ENCODE measurements around the gene PCDH9.

- no peak for TF ChIP-seq CTCF (CRISPR knock-in tag; IDR thresholded peaks at IDR 0.05)
- TF ChIP-seq POLR2A (IDR thresholded peaks at IDR 0.05; ENCODE audit: insufficient read depth in 1 of 2, low read depth in 2 of 2, low read length in 2 of 2) = no peak
- TF ChIP-seq HNRNPUL1 (IDR thresholded peaks at IDR 0.05; ENCODE audit: low read depth, low read length) = no peak
- TF ChIP-seq CHD4 (IDR thresholded peaks at IDR 0.05; ENCODE audit: borderline replicate concordance, low read length) = no peak
- no peak for TF ChIP-seq RFX3 (CRISPR knock-in tag; IDR thresholded peaks at IDR 0.05)
- TF ChIP-seq SIN3A (IDR thresholded peaks at IDR 0.05; ENCODE audit: borderline replicate concordance, low read depth, low read length) = no peak
- TF ChIP-seq ZNF274 (CRISPR knock-in tag; IDR thresholded peaks at IDR 0.05) = no peak
- TF ChIP-seq, protein P1, sequence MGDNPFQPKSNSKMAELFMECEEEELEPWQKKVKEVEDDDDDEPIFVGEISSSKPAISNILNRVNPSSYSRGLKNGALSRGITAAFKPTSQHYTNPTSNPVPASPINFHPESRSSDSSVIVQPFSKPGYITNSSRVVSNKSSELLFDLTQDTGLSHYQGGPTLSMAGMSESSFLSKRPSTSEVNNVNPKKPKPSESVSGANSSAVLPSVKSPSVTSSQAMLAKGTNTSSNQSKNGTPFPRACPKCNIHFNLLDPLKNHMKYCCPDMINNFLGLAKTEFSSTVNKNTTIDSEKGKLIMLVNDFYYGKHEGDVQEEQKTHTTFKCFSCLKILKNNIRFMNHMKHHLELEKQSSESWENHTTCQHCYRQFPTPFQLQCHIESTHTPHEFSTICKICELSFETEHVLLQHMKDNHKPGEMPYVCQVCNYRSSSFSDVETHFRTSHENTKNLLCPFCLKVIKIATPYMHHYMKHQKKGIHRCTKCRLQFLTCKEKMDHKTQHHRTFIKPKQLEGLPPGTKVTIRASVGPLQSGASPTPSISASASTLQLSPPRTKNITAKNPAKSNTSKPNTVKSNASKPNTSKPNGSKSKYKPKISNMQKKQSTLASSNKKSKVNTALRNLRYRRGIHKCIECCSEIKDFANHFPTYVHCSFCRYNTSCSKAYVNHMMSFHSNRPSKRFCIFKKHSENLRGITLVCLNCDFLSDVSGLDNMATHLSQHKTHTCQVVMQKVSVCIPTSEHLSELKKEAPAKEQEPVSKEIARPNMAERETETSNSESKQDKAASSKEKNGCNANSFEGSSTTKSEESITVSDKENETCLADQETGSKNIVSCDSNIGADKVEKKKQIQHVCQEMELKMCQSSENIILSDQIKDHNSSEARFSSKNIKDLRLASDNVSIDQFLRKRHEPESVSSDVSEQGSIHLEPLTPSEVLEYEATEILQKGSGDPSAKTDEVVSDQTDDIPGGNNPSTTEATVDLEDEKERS (CRISPR knock-in tag; IDR thresholded peaks at IDR 0.05) = no peak
- TF ChIP-seq, protein P2, sequence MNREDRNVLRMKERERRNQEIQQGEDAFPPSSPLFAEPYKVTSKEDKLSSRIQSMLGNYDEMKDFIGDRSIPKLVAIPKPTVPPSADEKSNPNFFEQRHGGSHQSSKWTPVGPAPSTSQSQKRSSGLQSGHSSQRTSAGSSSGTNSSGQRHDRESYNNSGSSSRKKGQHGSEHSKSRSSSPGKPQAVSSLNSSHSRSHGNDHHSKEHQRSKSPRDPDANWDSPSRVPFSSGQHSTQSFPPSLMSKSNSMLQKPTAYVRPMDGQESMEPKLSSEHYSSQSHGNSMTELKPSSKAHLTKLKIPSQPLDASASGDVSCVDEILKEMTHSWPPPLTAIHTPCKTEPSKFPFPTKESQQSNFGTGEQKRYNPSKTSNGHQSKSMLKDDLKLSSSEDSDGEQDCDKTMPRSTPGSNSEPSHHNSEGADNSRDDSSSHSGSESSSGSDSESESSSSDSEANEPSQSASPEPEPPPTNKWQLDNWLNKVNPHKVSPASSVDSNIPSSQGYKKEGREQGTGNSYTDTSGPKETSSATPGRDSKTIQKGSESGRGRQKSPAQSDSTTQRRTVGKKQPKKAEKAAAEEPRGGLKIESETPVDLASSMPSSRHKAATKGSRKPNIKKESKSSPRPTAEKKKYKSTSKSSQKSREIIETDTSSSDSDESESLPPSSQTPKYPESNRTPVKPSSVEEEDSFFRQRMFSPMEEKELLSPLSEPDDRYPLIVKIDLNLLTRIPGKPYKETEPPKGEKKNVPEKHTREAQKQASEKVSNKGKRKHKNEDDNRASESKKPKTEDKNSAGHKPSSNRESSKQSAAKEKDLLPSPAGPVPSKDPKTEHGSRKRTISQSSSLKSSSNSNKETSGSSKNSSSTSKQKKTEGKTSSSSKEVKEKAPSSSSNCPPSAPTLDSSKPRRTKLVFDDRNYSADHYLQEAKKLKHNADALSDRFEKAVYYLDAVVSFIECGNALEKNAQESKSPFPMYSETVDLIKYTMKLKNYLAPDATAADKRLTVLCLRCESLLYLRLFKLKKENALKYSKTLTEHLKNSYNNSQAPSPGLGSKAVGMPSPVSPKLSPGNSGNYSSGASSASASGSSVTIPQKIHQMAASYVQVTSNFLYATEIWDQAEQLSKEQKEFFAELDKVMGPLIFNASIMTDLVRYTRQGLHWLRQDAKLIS (CRISPR knock-in tag; IDR thresholded peaks at IDR 0.05) = no peak
Measured at GRCh38 chr13:66296875-66297274, 933.3 kb downstream of the PCDH9 start.
